Lower leg skin (tissue), 3 donors: ENCODE data around the gene RRN3.

ENCODE experiments used
- POLR2A ChIP-seq, 2 donors: fragments of 450-650 bp; IDR thresholded peaks; one replicate each; pipeline ENCODE4 v1.6.1; 2016 to 2017; ENCODE audit warnings: antibody characterized with exemption in 2 of 2, mild to moderate bottlenecking in 1 of 2, moderate library complexity in 1 of 2
- TF ChIP-seq, protein P1 (sequence below), 3 donors: fragments of 450-650 bp; IDR thresholded peaks; one replicate each; pipeline ENCODE4 v1.5.1; 2016; ENCODE audit warnings: antibody characterized with exemption in 3 of 3, mild to moderate bottlenecking in 3 of 3, moderate library complexity in 2 of 3

DNA sequence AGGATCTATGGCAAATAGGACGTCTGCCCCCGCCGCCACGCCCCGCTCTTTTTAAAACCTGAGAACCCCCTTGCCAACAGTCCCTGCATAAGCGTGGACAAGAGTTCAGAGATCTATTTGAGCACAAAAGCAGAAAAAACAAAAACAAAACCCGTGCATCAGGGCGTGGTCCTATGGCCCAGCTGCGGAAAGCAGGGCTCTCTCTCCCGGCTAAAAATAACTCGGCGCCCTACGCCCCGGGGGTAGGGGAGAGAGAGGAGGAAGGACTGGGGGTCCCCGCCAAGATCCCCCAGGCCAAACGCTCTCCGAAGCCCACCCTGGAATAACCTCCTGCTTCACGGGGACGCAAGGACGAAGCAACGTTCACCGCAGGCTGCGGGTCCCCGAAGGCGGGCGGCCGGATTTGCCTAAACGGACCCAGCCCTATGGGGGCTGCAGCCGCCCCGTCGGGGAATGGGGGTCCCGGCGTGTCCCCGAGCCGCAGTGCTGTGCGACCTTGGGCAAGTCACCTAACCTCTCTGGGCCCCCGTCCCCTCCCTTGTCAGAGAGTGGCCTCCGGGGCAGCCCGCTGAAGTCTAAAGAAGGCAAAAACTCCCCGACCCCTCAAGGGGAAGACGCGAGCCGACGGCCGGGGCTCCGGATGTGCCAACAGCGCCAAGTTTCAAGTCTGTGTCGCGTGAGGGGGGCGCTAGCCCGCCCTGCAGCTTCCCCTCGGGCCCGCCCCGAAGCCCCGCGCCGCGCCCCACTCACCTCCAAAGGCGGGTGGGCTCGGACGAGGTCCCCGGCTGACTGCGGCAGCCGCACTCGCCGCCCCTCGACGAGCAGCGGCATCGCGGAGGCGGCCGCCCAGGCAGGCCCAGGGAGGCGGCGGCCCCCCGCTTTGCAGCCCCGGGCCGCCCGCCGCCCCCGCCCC, 38.7 kb downstream of the RRN3 start:
- no peak for TF ChIP-seq POLR2A (IDR thresholded peaks at IDR 0.05)
- TF ChIP-seq, protein P1, sequence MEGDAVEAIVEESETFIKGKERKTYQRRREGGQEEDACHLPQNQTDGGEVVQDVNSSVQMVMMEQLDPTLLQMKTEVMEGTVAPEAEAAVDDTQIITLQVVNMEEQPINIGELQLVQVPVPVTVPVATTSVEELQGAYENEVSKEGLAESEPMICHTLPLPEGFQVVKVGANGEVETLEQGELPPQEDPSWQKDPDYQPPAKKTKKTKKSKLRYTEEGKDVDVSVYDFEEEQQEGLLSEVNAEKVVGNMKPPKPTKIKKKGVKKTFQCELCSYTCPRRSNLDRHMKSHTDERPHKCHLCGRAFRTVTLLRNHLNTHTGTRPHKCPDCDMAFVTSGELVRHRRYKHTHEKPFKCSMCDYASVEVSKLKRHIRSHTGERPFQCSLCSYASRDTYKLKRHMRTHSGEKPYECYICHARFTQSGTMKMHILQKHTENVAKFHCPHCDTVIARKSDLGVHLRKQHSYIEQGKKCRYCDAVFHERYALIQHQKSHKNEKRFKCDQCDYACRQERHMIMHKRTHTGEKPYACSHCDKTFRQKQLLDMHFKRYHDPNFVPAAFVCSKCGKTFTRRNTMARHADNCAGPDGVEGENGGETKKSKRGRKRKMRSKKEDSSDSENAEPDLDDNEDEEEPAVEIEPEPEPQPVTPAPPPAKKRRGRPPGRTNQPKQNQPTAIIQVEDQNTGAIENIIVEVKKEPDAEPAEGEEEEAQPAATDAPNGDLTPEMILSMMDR (IDR thresholded peaks at IDR 0.05) = no peak
